Neural crest cell (in vitro differentiated cells): Measurements from ENCODE around the gene VSIG10L. TPM values are rescaled to one million over a fixed set of nuclear protein-coding genes. Genes with fewer than 3 reads are reported as not detected.

Experiments
- DNase-seq: peaks from one replicate; pipeline ENCODE4 v3.0.0; 2021; ENCODE audit warnings: low read depth, mixed read lengths, low spot score
- H3K27ac Mint-ChIP-seq: one replicate; pipeline ENCODE4 v1.8.0; 2021; ENCODE audit warnings: mild to moderate bottlenecking, mixed read lengths; ENCODE audit not compliant: unreplicated experiment
- H3K27me3 Mint-ChIP-seq: 2 replicates; pipeline ENCODE4 v1.8.0; 2021; ENCODE audit warnings: low read depth, mild to moderate bottlenecking, mixed read lengths
- H3K36me3 Mint-ChIP-seq: 2 replicates; pipeline ENCODE4 v1.8.0; 2021; ENCODE audit warnings: low read depth, mild to moderate bottlenecking, mixed read lengths
- H3K4me1 Mint-ChIP-seq: 2 replicates; pipeline ENCODE4 v1.8.0; 2021; ENCODE audit warnings: mixed read lengths
- H3K4me3 Mint-ChIP-seq: one replicate; pipeline ENCODE4 v1.8.0; 2021; ENCODE audit warnings: mild to moderate bottlenecking, mixed read lengths
- H3K9me3 Mint-ChIP-seq: 2 replicates; pipeline ENCODE4 v1.8.0; 2021; ENCODE audit warnings: mixed read lengths
- total RNA-seq: library from RNA; stranded (reverse); gene quantifications from 2 replicates; pipeline ENCODE4 v1.2.1, GENCODE V29; 2021
- TF ChIP-seq, protein P1 (sequence below): fragments of 200-600 bp; sonication (generic); conservative IDR thresholded peaks from 2 replicates; pipeline ENCODE4 v1.5.0; 2021; ENCODE audit warnings: antibody characterized with exemption, mild to moderate bottlenecking

Gene VSIG10L
- total RNA-seq, 1 donor from 2014 or later = 3.1 TPM

GRCh38 chr19:51325161-51325976 lies 16.6 kb downstream of the VSIG10L start:
- H3K36me3 Mint-ChIP-seq = peaks cover 7% of the 10 kb centered on the region
- H3K27me3 Mint-ChIP-seq = peaks cover 7% of the 10 kb centered on the region
- H3K4me1 Mint-ChIP-seq = peaks cover 10% of the 10 kb centered on the region
- H3K4me3 Mint-ChIP-seq = peak overlapping the region; percentile 24
- no peak for DNase-seq
- no peak overlapping the region for H3K27ac Mint-ChIP-seq
- peaks cover 4% of the 10 kb centered on the region for H3K9me3 Mint-ChIP-seq
- TF ChIP-seq, protein P1, sequence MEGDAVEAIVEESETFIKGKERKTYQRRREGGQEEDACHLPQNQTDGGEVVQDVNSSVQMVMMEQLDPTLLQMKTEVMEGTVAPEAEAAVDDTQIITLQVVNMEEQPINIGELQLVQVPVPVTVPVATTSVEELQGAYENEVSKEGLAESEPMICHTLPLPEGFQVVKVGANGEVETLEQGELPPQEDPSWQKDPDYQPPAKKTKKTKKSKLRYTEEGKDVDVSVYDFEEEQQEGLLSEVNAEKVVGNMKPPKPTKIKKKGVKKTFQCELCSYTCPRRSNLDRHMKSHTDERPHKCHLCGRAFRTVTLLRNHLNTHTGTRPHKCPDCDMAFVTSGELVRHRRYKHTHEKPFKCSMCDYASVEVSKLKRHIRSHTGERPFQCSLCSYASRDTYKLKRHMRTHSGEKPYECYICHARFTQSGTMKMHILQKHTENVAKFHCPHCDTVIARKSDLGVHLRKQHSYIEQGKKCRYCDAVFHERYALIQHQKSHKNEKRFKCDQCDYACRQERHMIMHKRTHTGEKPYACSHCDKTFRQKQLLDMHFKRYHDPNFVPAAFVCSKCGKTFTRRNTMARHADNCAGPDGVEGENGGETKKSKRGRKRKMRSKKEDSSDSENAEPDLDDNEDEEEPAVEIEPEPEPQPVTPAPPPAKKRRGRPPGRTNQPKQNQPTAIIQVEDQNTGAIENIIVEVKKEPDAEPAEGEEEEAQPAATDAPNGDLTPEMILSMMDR = no peak

DNA sequence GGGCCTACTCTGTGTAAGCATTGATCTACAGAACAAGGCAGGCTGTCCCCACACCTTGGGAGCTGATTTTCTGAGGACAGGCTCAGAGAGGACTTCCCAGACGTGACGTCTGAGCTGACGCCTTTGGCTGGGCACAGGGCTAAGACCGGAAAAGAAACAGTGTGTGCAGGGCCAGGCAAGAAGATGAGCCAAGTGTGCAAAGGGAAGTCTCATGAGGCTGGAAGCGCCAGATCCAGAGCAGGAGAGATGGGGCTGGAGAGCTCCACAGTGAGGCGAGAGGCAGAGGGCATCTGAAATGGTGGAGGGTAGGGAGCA lies 17.8 kb downstream of the VSIG10L start:
- H3K27me3 Mint-ChIP-seq = peaks cover 11% of the 10 kb centered on the region
- peaks cover 2% of the 10 kb centered on the region for H3K9me3 Mint-ChIP-seq
- H3K4me3 Mint-ChIP-seq = no peak overlapping the region
- DNase-seq = no peak
- TF ChIP-seq, protein P1 = no peak
- H3K27ac Mint-ChIP-seq = no peak overlapping the region
- H3K36me3 Mint-ChIP-seq = peaks cover 5% of the 10 kb centered on the region
- peaks cover 10% of the 10 kb centered on the region for H3K4me1 Mint-ChIP-seq

- peaks cover 5% of the 10 kb centered on the region for H3K36me3 Mint-ChIP-seq
- H3K27me3 Mint-ChIP-seq = peaks cover 14% of the 10 kb centered on the region
- TF ChIP-seq, protein P1 = no peak
Measured at GRCh38 chr19:51323481-51324166, 18.3 kb downstream of the VSIG10L start.

GRCh38 chr19:51321799-51322198 lies 20.1 kb downstream of the VSIG10L start:
- DNase-seq = no peak
- Mint-ChIP-seq H3K27me3 (peaks cover 14% of the 10 kb centered on the region), H3K27ac (no peak overlapping the region), H3K4me1 (peaks cover 6% of the 10 kb centered on the region), H3K4me3 (no peak overlapping the region), H3K9me3 (no peaks in the 10 kb centered on the region), H3K36me3 (peaks cover 3% of the 10 kb centered on the region)
- TF ChIP-seq, protein P1 = no peak

More at GRCh38 chr19:51323481-51324166, 18.3 kb downstream of the VSIG10L start:
- Mint-ChIP-seq H3K9me3 (peaks cover 2% of the 10 kb centered on the region), H3K4me3 (no peak overlapping the region), H3K27ac (no peak overlapping the region), H3K4me1 (peaks cover 10% of the 10 kb centered on the region)
- DNase-seq = no peak

- DNase-seq = no peak
- Mint-ChIP-seq H3K4me1 (peaks cover 6% of the 10 kb centered on the region), H3K36me3 (no peaks in the 10 kb centered on the region), H3K27me3 (peaks cover 14% of the 10 kb centered on the region), H3K27ac (no peak overlapping the region), H3K4me3 (no peak overlapping the region), H3K9me3 (no peaks in the 10 kb centered on the region)
- TF ChIP-seq, protein P1 = no peak
Measured at GRCh38 chr19:51320280-51320657, 21.7 kb downstream of the VSIG10L start.
